ENCODE data around the gene HPGDS.
"Not testable (repeated sequence)": the region's sequence is repeated elsewhere in the genome, so short reads cannot be mapped to it uniquely, and the experiment has no call there.

Gene HPGDS

DNA sequence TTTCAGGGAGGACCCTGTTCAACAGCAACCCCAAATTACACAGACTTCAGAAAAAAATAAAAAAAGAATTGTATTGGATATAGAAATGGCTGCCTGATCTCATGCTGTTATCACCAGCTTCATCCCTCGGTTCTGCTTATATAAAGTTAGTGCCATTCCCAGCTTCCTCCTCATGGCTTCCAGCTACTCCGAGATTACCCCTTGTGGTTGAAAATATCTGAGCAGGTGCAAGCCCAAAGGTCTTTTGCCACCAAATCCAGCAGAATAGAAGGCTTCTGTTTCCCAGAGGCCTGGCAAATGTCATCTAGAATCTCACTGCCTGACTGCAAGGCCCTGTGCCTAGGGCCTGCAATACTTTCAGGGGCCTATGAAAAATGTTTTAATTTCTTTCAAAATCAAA lies 13.8 kb upstream of the HPGDS start:
- no peak for DNase-seq

DNA sequence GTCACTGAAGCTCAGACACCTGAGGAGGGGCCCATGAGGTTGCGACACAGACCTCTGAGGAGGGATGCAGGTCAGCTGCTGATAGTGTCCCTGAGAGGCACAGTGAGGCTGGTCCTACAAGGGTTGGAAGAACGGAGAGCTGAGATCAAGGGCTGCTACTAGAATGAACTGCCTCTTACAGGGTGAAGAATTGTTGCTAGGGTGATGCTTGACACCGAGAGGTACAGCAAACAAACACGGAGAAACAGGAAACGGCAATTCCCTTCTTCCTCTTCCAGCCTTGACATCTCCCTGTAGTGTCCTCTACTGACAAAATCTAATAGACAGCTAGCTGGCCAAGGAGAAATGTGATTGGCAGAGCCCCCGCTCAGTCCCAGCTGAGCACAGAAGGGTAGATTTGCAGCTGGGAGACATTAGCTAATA lies 11.8 kb upstream of the HPGDS start:
- peak; percentile 41 for DNase-seq

DNA sequence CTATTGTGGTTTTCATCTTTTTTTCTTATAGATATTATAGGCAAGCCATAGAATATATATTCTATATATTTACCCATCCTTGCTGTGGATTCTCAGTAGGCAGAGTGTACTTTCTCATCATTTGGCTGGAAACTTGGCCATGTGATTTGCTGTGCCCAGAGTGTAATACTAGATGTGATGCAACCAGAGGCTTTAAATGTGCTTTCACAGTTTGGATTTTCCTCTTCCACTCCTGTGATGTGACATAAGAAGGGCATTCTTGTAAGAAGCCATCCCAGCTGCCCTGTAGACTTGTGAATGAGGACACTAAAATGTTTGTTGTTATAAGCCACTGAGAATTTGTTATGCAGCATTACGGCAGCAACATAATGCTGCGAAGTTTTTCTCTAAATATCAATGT lies 10.4 kb upstream of the HPGDS start:
- DNase-seq: no peak

DNA sequence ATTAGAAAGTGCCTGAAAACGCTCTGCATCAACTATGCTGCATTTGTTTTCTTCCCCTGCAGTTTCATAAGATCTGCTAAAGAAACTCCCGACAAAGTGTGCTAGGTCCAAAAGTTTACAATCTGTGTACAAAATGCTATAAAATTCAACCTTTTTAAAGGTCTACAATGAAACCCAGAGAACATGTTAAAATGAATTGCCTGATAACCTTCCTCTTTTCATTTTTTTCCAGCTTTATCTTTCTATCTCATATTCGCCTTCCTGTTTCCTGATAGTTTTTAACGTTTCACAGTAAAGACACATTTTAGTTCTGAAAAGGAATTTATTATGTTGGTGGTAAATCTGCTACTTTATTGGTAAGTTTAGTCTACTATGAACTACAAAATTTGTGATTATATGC lies 9.5 kb upstream of the HPGDS start:
- no peak for DNase-seq

DNA sequence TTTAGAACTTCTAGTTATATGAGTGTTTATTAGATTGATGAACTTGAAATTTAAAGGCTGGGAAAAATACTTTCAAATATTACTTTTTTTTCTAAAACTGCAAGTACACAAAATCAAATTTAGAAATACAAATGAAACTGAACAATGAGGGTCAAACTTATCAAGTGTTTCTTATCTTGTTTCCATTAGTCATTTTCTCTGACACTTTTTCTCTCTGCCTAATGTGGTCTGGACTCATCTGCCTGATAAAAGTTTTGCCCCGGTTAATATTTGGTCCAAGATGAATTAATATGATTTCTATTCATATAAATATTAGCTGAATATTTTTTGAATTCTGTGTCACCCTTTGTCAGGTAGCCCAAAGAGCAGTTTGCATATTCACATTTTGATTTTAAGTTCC lies 8.7 kb upstream of the HPGDS start:
- no peak for DNase-seq

DNA sequence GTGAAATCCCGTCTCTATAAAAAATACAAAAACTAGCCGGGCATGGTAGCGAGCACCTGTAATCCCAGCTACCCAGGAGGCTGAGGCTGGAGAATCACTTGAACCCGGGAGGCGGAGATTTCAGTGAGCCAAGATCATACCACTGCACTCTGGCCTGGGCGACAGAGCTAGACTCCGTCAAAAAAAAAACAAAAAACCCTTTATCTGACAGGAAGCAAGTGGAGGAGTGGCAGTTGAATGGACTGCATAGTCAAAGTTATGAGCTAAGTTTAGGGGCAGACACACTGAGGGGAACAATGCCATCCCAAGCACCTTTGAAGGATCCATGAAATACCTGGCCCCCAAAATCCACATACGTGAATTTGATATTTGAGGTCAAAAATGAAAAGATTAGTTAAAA lies 7.5 kb upstream of the HPGDS start:
- DNase-seq: no peak

DNA sequence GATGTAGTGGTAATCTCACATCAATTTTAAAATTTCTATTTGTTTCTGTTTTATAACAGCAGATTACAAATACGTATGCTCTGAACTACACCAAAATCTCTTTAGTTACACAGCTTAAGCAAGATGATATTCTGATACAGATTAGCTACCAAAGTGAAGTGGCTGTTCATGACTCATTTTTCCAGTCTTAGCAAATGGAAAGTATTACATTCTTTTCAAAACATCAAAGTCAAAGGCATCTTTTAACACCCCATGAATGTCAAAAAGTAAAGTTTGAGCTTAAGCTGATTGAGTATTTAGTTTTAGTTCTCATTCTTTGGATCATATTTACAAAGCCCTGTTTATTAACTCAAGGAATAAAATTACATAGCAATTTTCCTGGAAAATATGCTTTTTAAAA lies 6.6 kb upstream of the HPGDS start:
- no peak for DNase-seq

DNA sequence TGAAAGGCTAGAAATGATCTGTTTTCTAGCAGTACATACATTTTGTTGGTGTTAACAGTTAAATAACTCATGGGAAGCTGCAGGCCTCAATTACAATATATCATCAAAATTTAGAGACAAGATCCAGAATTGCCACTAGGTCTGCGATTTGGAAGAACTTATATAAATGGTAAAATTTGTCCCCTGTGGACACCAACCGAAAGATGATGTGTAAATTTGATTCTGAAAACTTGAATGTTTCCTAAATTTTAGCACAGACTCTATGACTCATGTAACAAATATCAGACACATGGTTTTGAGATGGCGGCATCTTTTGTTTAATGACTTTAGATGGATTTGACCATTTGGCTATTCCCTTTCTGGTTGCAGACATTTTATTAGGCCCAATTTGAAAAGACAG lies 6.0 kb upstream of the HPGDS start:
- DNase-seq: no peak

DNA sequence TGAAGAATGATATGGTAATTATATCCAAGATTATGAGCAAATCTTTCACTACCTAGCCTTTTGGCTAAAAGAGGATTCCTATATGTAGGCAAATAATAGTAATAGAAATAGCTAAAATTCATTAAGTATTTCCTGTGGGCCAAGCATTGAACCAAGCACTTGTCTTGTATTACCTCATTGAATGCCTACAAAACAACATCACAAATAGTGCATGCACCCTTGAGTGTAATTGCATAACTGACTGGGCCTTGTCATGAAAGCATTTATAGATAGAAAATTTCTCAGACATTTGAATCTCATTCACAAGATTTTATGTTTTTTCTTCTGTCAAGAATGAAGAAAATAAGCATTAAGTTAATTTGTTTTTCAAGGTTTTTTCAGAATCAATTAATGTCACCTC lies 3.9 kb upstream of the HPGDS start:
- DNase-seq: no peak

DNA sequence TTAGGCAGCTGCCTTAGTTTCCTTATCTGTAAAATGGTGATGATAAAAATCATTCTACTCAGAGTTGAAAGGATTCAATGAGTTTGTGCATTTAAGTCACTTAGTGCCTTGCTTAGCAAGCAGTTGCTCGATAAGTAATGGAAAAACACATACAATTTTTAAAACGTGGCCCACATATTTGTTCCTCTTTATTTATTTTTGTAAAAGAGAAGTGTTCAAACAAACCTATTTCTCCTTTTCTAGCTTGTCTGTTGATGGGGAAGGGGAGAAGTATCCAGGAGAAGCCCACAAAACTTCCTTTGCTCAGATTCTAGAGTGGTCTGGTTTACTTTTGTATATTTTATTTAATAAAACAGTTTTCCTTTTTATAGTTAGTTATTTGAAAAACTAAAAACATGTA lies 3.3 kb upstream of the HPGDS start:
- no peak for DNase-seq

DNA sequence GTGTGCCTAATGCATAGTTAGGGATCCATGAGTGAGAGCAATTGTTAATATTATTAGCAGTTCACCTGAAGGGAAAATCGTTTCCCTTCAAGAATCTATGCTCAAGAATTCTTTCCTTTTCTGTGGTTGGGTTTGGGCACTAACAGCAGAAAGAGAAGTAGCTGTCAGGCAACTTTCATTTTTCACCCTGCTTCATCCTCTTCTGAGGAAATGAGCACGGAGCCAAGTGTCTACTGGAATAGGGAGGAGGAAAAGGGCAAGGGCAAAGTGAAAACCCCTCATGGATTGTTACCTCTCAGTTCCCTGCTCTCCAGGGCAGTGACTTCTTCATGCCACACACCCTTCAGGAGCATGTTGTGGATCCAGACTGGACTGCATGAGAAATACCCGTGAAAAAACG lies 2.6 kb upstream of the HPGDS start:
- DNase-seq: no peak

DNA sequence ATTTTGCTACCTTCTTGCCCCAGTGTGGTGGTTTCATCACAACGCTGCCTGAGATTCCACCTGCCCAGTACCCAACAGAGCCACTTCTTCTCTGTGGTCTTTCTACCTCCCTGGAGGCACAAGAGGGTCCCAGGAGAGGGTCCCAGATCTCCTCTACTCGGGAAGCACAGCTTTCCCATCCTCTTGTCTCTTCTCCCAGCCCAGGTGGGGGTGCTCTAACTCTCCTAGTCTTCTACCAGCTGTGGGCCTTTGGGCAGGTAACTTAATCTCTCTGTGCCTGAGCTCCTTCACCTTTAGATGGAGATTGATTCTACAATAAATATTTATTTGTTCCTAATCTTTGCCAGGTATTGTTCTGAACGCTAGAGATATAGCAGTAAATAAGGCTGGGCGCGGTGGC lies 1.8 kb upstream of the HPGDS start:
- DNase-seq: no peak

DNA sequence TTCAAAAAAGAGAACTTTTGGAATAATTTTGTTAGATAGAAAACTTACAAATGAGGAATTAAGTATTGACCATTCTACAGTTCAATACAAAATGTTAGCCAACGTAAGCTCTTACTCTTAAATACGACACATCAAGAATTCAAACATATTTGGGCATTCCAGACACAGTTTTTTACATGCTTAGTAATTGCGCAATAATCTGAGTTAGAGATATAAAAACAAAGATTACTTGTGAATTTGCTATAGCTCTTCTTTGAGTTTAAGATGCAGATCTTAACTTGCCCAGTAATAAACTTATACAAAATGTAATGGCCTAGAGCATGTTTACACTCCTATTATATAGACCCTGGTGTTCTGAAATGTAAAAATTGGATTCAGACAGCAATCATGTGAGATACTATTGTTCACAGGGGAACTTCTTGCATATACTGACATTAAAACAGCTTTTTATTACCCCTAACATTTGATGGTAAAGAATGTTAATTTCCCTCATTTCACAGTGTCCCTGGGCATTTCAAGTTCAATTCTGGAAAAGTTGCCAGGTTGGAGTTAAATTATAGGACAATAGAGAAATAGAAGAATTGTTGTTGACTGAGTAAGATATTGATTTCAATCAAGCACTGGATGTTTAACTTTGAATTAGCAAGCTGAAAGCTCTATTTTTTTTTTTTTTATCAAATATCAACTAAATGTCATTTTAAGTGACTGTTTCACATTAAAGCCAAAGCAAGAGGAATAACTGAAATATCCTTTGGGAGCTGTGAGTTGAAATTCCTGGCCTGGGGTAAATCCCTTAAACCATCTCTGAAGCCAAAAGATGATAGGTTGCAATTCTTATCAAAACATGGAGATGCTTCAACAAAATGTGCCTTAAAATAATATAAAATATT lies 910 bp downstream of the HPGDS start:
- no peak for DNase-seq

DNA sequence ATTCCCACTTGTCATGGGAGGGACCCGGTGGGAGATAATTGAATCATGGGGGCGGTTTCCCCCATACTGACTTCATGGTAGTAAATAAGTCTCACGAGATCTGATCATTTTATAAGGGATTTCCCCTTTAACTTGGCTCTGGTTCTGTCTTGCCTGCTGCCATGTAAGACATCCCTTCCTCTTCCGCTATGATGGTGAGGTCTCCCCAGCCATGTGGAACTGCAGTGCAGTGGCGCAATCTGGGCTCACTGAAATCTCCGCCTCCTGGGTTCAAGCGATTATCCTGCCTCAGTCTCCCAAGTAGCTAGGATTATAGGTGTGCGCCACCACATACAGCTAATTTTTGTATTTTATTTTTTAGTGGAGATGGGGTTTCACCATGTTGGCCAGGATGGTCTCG lies 2.9 kb downstream of the HPGDS start:
- DNase-seq: no peak

DNA sequence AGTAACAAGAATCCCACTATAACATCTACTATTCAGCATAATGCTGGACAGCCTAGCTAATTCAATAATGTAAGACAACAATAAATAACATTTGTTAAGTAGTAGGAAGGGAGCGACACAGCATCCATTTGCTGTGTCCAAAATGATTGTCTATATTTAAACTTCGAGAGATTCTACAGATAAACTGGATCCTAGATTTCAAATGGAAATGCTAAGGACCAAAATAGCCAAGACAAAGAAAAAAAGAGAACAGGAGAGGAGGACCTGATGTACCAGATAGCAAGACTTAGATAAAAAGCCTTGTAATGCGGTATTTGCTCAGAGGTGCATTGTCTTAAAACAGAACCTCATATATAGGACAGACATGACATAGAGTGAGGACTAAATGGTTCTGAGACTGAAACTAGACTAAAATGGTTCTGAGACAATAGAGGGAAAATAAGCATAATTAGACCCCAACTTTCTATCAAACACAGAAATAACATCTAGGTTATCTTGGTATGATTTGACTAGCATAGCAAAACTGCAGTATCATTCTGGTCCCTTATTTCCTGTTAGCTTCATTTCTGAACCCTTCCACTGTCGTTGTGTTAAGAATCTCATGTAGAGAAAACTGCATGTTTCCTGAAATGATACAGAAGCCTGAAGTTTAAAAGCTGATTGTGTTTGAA lies 3.8 kb downstream of the HPGDS start:
- DNase-seq: no peak

DNA sequence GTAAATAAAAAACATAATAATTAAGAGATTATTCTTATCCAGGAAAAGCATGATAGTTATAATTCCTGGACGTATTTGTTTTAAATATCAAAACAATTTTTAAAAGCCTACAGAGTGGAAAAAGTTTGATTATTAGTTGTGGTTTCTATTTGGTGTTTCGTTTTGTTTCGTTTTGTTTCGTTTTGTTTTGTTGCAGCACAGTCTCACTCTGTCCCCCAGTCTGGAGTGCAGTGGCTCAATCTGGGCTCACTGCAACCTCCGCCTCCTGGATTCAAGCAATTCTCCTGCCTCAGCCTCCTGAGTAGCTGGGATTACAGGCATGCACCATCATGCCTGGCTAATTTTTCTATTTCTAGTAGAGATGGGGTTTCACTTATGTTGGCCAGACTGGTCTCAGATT lies 5.8 kb downstream of the HPGDS start:
- not testable (repeated sequence) for DNase-seq

DNA sequence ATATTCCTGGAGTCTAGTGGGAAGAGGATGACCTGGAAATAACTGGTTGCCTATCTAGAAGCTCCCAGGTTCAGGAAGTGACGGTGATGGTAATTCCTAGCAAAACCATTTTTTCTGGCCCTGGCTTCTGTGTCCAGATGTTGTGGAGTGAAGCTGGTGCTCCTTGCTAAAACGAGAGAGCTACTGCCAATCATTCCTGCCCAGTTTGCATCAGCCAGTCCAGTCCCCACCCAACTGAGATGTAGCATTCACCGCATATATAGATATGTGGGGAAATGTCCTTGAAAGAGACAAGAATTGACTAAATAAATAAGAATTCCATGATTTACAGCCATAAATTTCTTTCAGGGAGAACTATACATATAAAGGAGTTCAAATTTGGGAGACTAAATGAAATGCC lies 6.3 kb downstream of the HPGDS start:
- DNase-seq: no peak

DNA sequence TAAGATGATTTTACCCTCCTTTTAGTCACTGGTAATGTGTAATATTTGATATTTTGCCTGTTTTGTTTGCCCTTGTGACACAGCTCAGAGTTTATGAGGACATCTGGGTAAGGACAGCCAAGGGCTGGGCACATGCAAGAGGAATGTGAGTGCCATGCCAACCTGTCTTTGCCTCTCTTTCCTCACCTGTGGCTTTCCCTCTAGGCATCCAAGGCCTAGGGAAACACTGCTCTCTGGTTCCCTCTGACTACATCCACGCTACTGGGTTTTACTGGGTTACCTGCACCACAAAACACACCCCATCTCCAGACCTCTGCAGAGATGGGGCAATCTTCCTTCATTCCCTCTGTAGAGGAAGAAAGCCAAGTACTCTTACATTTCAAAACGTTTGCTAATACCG lies 7.7 kb downstream of the HPGDS start:
- DNase-seq: peak; percentile 28

DNA sequence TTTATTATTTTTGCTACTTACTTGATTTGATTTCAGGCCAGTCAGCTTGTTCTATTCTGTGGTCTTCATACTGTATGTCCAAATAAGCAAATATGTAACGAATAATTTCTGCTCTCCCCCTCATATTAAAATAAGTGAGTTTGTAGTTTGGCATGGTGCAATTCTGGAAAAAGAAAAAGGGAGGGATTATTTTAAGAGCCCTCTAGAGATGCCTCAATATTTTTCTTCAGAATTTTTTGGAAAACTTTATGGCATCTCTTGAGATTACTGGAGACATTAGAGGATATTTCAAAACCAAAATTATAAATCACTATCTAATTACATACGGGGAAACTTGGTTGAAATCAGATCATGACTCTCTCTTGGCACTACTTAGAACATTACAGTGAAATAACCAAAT lies 8.2 kb downstream of the HPGDS start:
- no peak for DNase-seq

DNA sequence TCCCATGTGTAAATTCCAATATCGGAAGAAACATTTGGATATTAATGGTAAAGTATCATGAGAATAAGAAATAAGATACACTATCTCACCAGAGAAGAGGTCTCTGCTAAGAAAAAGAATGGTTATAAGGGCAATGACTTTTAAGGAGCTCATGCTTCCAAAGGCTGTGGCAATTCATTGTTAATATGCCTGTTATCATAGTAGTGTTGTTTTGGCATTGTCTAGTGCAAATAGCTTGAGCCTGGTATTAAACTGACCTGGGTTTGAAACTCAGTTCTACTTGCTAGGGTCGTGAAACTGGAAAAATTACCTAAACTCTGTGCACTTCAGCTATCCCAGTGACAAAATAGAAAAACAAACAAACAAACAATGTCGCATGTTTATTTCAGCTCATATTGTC lies 8.8 kb downstream of the HPGDS start:
- no peak for DNase-seq

DNA sequence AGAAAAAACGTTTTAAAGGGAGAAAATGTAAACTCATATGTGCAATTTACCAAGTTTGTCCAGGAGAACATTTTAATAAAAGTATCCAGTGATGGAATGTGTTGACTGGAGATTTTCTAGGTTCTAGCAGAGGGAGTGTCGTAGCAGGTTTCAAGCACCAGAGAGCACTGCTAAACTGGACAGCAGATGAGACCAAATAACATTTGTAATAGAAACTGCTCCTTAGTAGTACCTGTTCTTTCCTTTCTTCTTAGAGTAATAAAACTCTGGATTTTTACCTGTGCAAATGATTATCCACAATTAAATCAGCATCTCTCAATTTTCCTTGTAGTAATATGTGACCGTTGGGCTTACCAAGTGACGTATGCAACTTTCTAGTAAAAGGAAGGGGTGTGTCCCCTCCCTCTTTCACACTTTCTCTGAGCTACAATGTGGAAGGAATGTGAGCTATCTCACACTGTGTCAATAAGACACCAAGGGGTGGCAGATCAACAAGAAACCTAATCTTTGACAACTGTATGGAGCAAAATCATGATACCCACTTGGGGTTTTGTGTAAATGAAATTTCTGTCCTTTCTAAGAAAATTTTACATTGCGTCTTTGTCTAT lies 9.5 kb downstream of the HPGDS start:
- DNase-seq: no peak

DNA sequence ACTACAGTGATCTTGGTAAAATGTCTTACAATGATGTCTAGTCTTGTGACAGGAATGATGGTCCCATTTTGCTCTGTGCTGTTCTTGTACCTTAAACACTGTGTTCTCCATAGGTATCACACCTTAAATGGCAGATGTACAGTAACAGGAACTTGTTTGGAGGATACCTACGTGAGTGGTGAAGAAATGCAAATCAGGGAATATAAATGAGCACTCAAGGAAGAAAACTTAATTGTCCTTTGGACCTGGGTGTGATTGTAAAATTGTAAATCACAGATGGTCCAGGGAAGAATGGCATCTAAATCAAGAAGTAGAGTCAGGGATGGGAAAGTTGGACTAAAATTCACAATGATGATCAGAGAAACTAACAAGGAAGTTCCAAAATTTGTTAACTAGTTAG lies 12.7 kb downstream of the HPGDS start:
- DNase-seq: no peak

DNA sequence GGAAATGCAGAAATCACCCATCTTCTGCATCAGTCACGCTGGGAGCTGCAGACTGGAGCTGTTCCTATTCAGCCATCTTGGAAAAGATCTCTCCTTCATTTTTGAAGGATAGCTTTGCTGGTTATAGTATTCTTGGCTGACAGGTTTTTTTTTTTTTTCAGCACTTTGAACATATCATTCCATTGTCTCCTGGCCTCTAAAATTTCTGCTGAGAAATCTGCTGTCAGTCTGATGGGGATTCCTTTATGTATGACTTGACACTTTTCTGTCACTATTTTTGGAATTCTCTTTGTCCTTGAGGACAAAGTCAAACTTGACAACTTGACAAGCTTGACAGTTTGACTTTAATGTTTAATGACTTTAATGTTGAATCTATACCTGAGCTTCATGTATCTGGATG lies 16.8 kb downstream of the HPGDS start:
- DNase-seq: no peak

DNA sequence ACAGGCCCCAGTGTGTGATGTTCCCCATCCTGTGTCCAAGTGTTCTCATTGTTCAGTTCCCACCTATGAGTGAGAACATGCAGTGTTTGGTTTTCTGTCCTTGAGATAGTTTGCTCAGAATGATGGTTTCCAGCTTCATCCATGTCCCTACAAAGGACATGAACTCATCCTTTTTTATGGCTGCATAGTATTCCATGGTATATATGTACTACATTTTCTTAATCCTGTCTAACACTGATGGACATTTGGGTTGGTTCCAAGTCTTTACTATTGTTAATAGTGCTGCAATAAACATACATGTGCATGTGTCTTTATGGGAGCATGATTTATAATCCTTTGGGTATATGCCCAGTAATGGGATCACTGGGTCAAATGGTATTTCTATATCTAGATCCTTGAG lies 22.7 kb downstream of the HPGDS start:
- not testable (repeated sequence) for DNase-seq
